ENCODE data around the gene GSE1.

GSE1 gene

DNA sequence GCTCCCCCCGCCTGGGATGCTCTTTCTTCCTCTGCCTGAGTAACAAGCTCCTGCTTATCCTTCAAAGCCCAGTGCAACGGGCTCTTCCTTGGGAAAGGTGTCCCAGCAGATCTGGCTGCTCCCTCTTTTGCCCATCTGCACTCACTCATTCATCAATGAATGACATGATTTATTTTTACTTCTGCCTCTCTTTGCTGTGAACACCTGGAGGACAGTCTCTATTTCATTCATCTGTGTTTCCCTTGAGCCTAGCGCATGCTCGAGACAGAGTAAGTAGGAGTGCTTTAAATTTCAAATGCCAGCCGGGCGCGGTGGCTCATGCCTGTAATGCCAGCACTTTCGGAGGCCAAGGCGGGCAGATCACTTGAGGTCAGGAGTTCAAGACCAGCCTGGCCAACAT, 97.6 kb downstream of the GSE1 start:
- no peak for DNase-seq

DNA sequence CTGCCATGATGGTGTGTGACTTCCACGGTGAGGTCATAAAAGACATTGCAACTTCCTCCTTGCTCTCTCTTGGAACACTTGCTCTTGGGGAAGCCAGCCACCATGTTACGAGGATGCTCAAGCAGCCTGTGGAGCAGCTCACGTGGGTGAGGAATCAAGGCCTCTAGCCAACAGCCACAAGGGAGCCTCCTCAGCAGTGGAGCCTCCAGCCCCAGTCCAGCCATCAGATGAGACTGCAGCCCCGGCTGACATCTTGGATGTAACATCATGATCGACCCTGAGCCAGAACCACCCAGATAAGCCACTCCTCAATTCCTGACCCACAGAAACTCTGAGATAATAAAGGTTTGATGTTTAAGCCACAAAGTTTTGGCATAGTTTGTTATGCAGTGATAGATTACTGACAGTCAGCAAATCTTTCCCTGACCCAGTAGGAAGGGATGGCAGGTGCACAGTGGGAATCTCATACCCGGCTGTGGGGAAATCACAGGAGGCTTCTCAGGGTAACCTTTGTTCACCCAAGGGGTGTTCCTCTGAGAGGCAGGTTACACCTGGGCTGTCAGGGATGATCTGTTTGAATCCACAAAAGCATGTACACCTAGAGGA, 99.0 kb downstream of the GSE1 start:
- no peak for DNase-seq

DNA sequence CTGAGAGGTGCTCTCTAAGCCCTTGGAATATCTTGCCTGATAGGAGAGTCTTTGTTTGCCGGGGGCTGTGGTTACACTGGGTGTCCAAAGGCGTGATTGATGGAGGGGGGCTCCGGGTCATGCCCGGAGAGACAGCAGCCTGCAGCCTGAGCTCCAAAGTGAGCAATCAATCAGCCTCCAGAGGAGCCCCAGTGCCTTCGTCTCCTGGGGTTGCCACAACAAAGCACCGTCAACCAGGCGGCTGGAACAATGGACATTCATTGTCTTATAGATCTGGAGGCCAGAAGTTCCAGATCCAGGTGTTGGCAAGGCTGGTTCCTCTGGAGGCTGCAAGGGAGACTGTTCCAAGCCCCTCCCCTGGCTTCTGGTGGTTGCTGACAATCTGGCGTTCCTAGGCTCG, 99.7 kb downstream of the GSE1 start:
- no peak for DNase-seq

DNA sequence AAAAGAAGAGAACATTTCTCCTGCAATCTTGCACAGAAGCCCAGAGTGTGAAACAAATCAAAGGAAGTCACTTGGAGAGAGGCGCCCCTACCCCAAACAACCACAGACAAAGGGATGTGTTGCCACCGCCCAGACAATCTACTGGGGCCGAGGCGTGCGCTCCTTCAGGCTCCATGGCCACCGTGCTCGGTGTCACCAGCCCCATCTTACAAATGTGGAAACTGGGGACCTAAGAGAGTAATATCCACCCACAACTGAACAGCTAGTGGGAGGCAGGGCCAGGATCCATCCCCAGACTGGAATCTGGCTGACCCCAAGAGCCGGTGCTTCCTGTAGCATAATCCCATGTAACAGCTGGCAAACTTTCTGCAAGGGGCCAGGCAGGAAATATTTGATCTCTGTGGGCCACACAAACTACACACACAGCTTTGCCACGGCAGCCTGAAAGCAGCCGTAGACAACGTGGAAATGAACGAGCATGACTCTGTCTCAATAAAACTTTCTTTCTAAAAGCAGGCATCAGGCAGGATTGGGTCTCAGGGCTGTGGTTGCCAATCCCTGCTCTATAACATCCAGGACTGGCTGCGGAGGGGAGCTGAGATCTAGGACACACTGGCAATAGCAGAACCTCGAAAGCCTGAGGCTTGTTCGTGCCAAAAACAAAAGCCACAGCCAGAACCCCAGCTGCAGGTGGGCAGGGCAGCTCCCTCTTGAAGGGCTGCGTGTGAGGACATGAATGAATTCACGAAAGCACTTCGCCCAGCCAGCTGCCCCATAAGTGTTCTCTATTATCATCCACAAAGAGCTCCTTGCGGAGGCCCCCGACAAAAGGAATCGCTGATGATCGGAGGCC, 102.3 kb downstream of the GSE1 start:
- DNase-seq = no peak

DNA sequence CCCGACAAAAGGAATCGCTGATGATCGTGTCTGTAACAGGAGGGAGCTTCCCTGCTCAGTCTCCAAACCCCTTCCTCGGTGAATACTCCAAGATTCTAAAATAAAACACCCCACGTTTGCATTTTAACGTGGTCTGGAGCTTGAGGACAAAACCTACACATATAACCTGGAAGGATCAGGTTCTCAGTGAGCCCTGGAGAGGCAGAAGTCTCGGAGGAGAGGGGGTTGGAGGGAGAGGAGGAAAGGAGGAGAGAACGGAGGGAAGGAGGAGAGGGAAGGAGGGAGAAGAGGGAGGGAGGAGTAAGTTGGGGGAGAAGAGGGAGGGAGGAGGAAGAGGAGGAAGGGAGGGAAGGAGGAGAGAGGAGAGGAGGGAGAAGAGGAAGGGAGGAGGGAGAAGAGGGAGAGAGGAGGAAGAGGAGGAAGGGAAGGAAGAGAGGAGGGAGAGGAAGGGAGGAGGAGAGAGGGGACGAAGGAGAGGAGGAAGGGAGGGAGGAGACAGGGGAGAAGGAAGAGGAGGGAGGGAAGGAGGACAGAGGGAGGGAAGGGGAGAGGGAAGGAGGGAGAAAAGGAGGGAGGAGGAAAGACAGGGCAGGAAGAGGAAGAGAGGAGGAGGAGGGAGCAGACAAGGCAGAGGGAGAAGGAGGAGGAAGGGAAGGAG, 103.0 kb downstream of the GSE1 start:
- no peak for DNase-seq

DNA sequence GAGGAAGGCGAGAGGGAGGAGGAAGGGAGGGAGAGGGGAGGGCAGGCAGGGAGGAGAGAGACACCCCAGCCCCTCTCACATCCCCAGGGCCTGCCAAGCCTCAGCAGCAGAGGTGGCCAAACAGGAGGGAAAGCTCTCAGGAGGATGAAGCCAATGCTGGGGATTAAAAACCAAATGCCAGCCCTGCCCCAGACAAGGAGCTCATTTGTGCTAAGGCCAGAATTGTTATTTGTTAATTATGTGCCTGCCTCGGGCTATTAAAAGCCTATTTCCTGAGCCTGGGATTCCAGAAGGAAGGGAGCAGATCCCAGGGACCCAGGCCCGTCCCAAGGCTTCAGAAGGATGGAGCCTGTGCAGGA, 103.5 kb downstream of the GSE1 start:
- DNase-seq = no peak

DNA sequence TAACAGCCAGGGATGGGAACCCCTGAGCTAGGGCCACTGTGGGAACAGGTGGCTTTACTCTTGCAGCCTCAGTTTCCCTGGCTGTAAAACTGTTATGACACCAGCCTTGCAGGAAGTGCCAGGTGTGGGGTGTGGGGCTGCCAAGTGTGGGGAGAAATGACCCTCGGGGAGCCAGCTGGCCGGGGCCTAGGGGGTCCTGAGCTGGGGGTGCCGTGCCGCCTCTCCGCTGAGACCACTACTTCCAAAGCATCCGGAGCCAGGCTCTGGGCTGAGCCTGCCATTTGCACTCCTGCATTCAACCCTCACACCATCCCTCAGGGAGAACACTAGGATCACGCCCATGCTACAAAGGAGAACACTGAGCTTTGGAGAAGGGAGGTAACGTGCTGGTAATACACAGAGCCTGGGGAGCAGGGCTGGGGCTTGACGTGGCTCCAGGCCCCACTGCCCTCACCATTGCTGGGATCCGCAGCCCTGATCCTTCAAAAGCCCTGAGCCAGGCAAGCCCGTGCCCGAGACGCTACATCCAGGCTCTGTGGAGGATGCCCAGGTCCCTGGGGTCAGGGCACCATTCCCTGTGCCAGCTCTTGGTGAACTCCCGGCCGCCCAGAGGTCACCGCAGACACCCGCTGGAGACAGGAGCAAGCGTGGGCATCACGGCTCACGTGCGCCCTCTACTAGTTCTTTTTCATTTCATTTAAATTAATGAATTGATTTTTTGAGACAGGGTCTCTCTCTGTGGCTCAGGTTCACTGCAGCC, 104.5 kb downstream of the GSE1 start:
- DNase-seq = peak; percentile 66

DNA sequence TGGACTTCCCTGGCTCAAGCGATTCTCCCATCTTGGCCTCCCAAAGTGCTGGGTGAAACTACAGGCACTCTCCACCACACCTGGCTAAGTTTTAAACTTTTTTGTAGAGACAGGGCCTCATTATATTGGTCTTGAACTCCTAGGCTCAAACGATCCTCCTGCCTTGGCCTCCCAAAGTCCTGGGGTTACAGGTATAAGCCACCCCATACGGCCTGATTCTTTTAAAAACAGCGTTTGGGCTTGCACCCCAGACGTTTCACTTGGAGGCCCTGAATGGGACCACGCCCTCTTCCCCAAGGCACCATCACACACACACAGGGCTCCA, 105.0 kb downstream of the GSE1 start:
- DNase-seq = no peak

DNA sequence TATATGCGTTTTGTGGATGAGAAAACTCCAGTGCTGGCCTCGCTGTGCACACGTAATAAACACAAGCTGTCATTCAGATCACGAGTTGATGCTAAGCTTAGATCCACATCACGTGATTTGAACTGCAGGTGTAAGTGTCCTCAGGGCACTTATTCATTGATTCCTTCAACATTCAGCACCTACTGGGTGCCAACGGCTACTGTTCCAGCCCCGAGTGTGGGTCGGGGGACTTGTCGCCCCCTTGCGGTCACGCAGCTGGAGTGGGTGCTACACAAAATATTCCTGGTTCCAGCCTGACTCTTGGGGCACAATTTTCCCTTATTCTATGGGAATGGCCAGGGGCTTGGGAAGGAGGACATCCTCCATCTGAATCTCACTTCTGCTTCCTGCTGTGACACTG, 105.6 kb downstream of the GSE1 start:
- DNase-seq = no peak

DNA sequence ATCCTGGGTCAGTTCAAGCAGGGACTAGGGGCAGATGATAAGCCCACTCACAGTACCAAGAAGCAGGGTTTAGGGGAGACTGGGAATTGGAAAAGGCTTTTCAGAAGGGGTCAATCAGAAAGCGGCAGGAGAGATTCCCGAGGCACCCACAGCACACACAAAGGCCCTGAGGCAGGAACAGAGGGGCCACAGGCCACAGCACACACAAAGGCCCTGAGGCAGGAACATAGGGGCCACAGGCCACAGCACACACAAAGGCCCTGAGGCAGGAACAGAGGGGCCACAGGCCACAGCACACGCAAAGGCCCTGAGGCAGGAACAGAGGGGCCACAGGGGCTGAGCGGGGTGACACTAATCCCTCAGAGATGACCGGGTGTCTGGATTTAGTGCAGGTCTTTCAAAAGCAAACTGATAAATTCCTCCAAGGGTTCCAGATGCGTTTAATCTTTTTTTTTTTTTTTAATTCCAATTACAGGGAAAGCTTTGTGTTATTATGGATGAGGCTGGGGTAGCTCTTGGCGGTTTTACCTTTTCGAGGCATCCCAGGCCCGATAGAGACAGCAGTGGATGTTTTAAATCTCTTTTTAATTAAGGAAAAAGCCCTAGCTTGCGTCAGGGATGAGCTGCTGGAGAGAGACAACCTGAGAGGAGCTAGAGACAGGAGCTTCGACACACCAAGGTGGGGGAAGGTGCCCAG, 106.6 kb downstream of the GSE1 start:
- no peak for DNase-seq

DNA sequence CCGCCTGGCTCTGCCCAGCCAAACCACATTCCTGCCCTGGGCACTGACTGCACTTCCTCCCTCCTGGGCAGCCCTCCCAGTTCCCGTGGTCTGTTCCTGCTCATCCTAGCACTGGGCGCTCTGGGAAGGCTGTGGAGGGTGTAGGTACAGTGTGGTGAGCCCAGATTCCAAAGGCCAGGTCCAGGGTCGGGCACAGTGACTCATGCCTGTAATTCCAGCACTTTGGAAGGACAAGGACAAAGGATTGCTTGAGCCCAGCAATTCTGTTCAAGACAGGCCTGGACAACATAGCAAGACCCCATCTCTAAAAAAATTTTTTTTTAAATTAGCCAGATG, 107.1 kb downstream of the GSE1 start:
- no peak for DNase-seq

DNA sequence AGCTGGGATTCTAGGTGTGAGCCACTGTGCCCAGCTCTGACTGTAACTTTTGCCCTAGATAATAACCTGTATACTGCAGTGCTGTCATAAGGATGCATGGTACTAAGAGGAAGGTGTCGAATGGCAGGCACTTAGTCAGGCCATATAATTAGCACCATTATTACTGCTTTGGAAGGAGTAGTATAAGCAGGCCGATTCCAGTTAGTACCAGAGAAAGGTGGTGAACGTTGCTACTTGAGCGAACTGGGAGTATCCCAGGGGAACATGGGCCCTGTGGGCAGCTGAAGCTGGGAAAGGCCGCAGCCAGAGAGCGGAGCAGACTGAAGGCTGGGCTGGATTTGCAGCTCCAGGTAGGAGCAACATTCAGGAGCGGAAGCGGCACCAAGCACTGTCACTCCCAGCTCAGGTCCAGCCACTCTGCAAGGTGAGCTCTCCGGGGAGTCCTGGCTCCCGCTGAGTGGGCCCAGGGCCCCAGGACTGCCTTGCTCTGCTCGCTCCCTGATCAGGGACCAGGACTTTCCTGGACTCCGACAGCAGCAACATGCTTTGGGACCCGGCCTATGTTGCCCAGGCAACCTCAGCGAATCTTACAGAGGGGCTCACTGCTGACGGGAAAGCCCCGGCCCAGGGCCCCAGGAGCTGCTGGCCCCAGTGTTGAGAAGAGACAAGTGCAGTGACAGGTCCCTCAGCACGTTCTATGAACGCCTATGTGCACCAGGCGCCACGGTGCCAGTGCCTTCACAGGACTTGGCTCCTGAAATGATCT, 109.2 kb downstream of the GSE1 start:
- DNase-seq = no peak

DNA sequence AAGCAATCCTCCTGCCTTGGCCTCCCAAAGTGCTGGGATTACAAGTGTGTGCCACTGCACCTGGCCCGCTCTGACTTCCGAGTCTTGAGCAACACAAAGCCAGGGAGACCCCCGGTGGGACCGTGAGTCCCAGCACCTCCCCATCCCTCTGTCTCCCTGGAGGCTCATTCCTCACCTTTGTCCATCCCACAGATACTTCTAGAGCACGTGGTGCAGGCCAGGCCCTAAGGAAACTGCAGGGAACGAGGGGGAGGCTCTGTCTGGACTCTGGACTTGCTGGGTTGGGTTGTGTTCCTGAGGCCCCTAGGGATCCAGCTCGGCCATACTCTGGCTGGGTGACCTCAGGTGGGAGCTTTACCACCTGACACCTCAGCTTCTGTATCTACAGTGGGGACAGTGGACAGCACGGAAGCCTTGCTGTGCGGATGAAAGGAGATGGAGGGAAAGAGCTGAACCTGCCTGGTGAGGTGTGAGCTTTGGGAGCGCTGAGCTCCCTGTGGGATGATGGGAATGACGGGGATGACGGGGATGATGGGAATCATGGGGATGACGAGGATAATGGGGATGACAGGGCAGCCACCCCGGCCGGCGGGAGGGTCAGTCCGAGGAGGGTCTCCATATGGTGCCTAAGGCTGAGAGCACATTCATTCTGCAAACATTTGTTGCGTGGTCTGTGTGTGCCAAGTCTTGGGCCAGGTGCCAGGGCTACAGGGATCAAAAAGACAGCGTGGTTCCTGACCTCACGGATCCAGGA, 111.2 kb downstream of the GSE1 start:
- no peak for DNase-seq

DNA sequence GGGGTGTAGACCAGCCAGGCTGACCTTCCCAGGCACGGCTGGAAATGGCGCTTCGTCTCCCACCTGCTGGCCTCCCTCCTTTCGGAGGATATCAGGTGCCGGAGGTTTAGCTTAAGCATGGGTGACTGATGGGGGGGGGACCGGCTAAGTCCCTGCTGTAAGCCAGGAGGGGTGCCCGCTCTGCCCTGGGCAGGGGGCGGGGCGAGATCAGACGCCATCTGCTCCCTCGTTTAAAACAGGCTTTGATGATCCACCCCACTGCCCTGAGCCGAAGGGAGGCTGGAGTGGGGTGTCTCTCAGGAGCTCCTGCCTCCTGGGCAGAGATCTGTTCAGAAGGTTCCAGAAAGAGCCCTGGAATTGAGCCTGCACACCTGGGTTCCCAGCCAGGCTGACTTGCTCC, 111.8 kb downstream of the GSE1 start:
- DNase-seq = no peak

Data from activated CD4-positive, alpha-beta T cell treated with anti-CD3 and anti-CD28 coated beads, Interleukin-2, amount 50 U/mL, for 16 hours (primary cell).